H1 (cell line): ENCODE results near the gene KRT8.

Source experiments
- BCL11A ChIP-seq, 2 experiments: IDR thresholded peaks; one replicate each; pipeline ENCODE4 v1.6.1; 2011; ENCODE audit warnings: low read depth in 2 of 2, low read length in 2 of 2, mild to moderate bottlenecking in 2 of 2
- CEBPB ChIP-seq: IDR thresholded peaks from 2 replicates; pipeline ENCODE4 v1.6.1; 2012; ENCODE audit warnings: low read depth, low read length
- CTCF ChIP-seq, 3 experiments: IDR thresholded peaks; 1 replicate in 2 of 3; 2 replicates in 1 of 3; pipeline versions ENCODE4 v1.5.1 to v1.6.1; 2011; ENCODE audit warnings: low read length in 3 of 3, mild to moderate bottlenecking in 3 of 3, inconsistent platforms in 2 of 3, low read depth in 1 of 3, moderate library complexity in 1 of 3; ENCODE audit not compliant: insufficient read depth in 1 of 3; ENCODE audit errors: control extremely low read depth in 1 of 3
- EP300 ChIP-seq, 2 experiments: IDR thresholded peaks; 1 replicate in 1 of 2; 2 replicates in 1 of 2; pipeline ENCODE4 v1.6.1; 2011 to 2012; ENCODE audit warnings: low read depth in 2 of 2, low read length in 2 of 2, mild to moderate bottlenecking in 2 of 2, borderline replicate concordance in 1 of 2, inconsistent platforms in 1 of 2, moderate library complexity in 1 of 2
- EZH2 ChIP-seq: fragments of 200-600 bp; sonication (generic); IDR thresholded peaks from 2 replicates; pipeline ENCODE4 v1.7.1; 2012; ENCODE audit warnings: low read depth, mild to moderate bottlenecking, moderate library complexity, low read length, inconsistent platforms; ENCODE audit not compliant: severe bottlenecking
- HDAC2 ChIP-seq, 2 experiments: fragments of 300-600 bp in 1 of 2; sonication (generic) in 1 of 2; IDR thresholded peaks; 2 replicates each; pipeline ENCODE4 v1.6.1; 2011 to 2012; ENCODE audit warnings: low read depth in 2 of 2, low read length in 2 of 2, mild to moderate bottlenecking in 2 of 2, moderate library complexity in 2 of 2, borderline replicate concordance in 1 of 2, inconsistent platforms in 1 of 2
- JUND ChIP-seq: IDR thresholded peaks from 2 replicates; pipeline ENCODE4 v1.6.1; 2011; ENCODE audit warnings: mild to moderate bottlenecking, improper control_type of control experiment, low read length
- POLR2A ChIP-seq, 2 experiments: IDR thresholded peaks; 1 replicate in 1 of 2; 2 replicates in 1 of 2; pipeline ENCODE4 v1.6.1; 2011; ENCODE audit warnings: low read depth in 2 of 2, low read length in 2 of 2, mild to moderate bottlenecking in 2 of 2; ENCODE audit errors: control extremely low read depth in 1 of 2
- POLR2AphosphoS5 ChIP-seq: IDR thresholded peaks from 2 replicates; pipeline ENCODE4 v1.6.1; 2011; ENCODE audit warnings: low read depth, low read length
- SUZ12 ChIP-seq: fragments of 200-600 bp; sonication (generic); IDR thresholded peaks from 2 replicates; pipeline ENCODE4 v1.6.1; 2012; ENCODE audit warnings: mild to moderate bottlenecking, inconsistent platforms, low read length, moderate library complexity, mixed read lengths
- TEAD4 ChIP-seq: IDR thresholded peaks from 2 replicates; pipeline ENCODE4 v1.6.1; 2012; ENCODE audit warnings: low read depth, low read length, inconsistent platforms, mixed read lengths
- ZNF274 ChIP-seq: IDR thresholded peaks from 2 replicates; pipeline ENCODE4 v1.7.0; 2012; ENCODE audit warnings: low read length, borderline replicate concordance; ENCODE audit errors: extremely low read depth

- TF ChIP-seq CEBPB = no peak
- no peak for TF ChIP-seq TEAD4
- TF ChIP-seq BCL11A (IDR thresholded peaks at IDR 0.05; ENCODE audit: low read depth in 2 of 2, low read length in 2 of 2) = no peak
- TF ChIP-seq JUND = no peak
- TF ChIP-seq HDAC2 (IDR thresholded peaks at IDR 0.05; ENCODE audit: borderline replicate concordance in 1 of 2, low read depth in 2 of 2, low read length in 2 of 2) = no peak
- no peak for TF ChIP-seq CTCF (IDR thresholded peaks at IDR 0.05; ENCODE audit: control extremely low read depth in 1 of 3, insufficient read depth in 1 of 3, low read depth in 1 of 3, low read length in 3 of 3)
- no peak for TF ChIP-seq POLR2A (IDR thresholded peaks at IDR 0.05; ENCODE audit: control extremely low read depth in 1 of 2, low read depth in 2 of 2, low read length in 2 of 2)
- no peak for TF ChIP-seq EP300 (IDR thresholded peaks at IDR 0.05; ENCODE audit: borderline replicate concordance in 1 of 2, low read depth in 2 of 2, low read length in 2 of 2)
- no peak for TF ChIP-seq SUZ12
- TF ChIP-seq EZH2 = no peak
- no peak for TF ChIP-seq ZNF274
- no peak for TF ChIP-seq POLR2AphosphoS5
These were observed 48.1 kb downstream of the KRT8 start for GRCh38 chr12:52856787-52857186.
